SU-DHL-6 (cell line): ENCODE measurements around the gene MCM8.

ENCODE experiments used
- CTCF ChIP-seq: fragments of 200-600 bp; sonication (generic); IDR thresholded peaks from one replicate; pipeline ENCODE4 v1.5.1; 2017; ENCODE audit warnings: antibody characterized with exemption, mild to moderate bottlenecking, low read length, moderate library complexity; ENCODE audit not compliant: insufficient read depth, poor library complexity, severe bottlenecking
- EZH2phosphoT487 ChIP-seq: fragments of 200-600 bp; sonication (generic), shearing (Covaris generic); conservative IDR thresholded peaks from 2 replicates; pipeline ENCODE4 v1.6.1; 2018; ENCODE audit warnings: mild to moderate bottlenecking, antibody characterized with exemption, low read length, moderate library complexity, mixed read lengths

GRCh38 chr20:5938456-5939029, 11.9 kb upstream of the MCM8 start:
- TF ChIP-seq CTCF = no peak
- TF ChIP-seq EZH2phosphoT487 = no peak
